Skin epidermis (tissue), 12 donors: ENCODE measurements around the gene PEX16.

ENCODE experiments used
- H3K27ac ChIP-seq, 21 experiments: fragments of 200-600 bp; sonication (generic) in 11 of 21; one replicate each; pipeline ENCODE4 v1.5.0; 2020; ENCODE audit warnings: mild to moderate bottlenecking in 3 of 21, inconsistent platforms in 2 of 21, moderate library complexity in 2 of 21
- H3K4me3 ChIP-seq, 7 experiments: fragments of 200-600 bp; sonication (generic) in 2 of 7; one replicate each; pipeline ENCODE4 v1.5.0; 2020; ENCODE audit warnings: inconsistent platforms in 2 of 7, mild to moderate bottlenecking in 2 of 7, moderate library complexity in 1 of 7

Gene PEX16

GRCh38 chr11:45917623-45918330 is at the start of gene PEX16:
Gene PEX16 (minus strand): TSS chr11:45917877. CDS start chr11:45917811, 66 bp downstream.
- peak within 1 kb of the TSS; percentile 66 to 94 (median 78) for H3K4me3 ChIP-seq
- peak within 1 kb of the TSS; percentile 71 to 94 (median 89) for H3K27ac ChIP-seq

GRCh38 chr11:45964911-45965389 is 47.3 kb upstream of the PEX16 start:
- no peak overlapping the region for H3K4me3 ChIP-seq
- peak overlapping the region in 4 of 21 experiments; percentile 23 to 64 (median 40) for H3K27ac ChIP-seq

DNA sequence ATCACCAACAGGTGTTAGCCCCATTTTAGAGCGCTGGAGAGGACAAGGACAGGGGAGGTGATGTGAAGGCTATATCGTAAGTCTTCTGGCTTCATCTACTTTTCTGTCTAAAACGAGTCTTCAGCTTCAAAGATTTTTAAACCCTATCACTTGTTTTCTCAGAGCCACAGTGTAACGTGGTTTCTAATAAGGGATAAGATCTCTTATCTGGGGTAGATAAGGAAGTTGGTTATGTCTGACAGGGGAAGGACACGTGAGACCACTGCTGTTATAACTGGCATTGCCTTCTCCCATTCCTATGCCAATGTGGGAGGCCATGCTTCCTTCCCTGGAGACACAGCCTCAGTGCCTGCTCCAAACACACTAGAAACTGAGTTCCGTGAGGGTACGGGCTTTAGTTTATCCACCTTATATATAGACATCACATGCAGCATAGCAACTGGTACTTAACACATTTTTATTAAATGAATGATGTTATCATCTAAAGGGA is 44.1 kb upstream of the PEX16 start:
- Histone ChIP-seq H3K4me3 (no peak overlapping the region), H3K27ac (peak overlapping the region in 1 of 21 experiments; percentile 25)

DNA sequence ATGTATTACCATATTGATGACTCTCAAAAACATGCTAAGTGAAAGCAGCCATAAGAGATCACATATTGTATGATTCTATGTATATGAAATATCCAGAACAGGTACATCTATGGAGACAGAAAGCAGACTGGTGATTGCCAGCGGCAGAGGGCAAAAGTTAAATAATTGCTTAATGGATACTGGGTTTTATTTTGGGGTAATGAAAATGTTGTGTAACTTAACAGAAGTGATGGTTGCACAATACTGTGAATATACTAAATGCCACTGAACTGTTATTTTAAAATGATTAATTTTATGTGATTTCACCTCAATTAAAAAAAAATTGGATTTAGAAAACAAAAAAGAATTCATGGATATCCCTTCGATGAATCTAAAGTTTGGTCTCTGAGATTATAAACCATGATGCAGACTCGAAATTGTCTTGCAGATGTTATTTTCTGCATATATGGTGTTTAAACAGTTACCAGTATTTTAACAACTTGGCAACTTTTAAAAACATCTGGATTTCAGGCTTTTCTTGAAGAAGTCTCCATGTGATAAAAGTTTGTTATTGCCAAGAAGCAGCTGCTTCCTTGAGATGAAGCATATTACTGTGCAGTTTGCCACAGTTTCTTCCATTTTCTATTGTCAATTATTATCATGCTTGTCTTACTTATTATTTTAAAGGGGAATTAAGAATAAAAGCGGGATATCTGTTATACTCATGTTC is 42.9 kb upstream of the PEX16 start:
- no peak overlapping the region for H3K4me3 ChIP-seq
- peak overlapping the region in 2 of 21 experiments; percentile 11 to 25 for H3K27ac ChIP-seq

GRCh38 chr11:45959851-45960250 is 42.2 kb upstream of the PEX16 start:
- Histone ChIP-seq H3K4me3 (no peak overlapping the region), H3K27ac (peak overlapping the region in 1 of 21 experiments; percentile 10)

GRCh38 chr11:45949992-45950407 is 32.3 kb upstream of the PEX16 start:
- Histone ChIP-seq H3K4me3 (no peak overlapping the region), H3K27ac (peak overlapping the region in 1 of 21 experiments; percentile 3)

DNA sequence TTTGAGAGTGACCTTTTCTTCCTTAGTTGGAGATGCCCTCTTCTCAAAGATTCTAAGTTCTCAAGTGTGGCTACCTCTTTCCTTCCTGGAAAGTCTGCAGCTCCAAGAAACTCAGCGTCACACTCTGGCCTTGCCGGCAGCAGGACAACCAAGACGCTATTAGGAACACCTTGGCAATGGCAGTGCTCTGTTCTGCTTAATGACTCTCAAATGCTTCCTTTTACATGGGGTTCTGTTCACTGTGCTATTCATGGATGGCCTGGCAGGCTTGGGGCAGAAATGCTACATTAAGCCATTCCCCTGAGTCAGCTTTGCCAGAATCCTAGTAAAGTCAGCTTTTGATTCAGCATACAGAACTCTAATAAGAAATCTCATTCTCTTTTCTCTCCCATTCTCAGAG is 30.7 kb upstream of the PEX16 start:
- no peak overlapping the region for H3K4me3 ChIP-seq
- H3K27ac ChIP-seq = no peak overlapping the region

DNA sequence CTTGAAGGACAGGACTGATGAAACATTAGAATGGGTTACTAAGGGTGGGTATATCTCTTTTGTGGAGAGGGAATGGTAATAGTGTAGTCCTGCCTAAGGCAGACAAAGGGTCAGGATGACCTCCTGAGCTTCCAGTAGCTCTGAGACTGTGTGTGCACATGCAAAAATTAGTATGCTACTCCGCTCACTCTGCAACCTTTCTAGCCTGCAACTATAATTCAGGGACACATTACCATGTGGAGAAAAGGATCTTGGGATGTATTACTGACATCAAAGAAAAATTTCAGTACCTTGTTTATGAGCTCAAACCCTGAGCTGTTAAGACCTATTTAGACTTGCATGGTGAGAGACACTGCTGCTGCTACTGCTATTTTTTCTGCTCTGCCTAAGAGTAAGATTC is 30.2 kb upstream of the PEX16 start:
- Histone ChIP-seq H3K4me3 (no peak overlapping the region), H3K27ac (no peak overlapping the region)

DNA sequence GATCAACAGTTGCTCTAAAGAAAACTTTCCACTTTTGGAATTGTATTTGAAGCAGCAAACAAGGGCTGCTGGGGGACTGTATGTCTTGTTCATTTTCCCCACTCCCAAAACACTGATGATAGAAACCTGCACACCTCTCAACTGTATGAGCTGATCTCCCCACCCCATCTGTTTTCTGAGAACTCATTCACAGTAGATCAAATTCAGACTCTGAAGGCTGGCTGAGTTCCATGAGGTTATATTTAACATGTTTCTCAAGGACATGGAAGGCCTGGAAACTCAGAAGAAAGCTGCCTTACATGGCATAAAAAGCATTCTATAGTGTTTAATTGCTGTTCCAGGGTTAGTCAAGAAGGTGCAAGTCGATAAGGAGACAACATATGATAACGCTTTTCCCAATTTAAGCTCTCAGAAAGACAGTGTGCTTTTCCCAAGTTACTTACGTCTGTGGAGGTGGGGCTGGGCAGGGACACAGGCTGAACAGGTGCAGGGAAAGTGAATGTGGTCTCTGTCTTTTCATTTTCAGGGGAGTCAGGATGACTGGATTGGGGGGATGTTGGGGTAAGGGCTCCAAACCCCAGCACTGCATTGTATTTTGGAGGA is 27.8 kb upstream of the PEX16 start:
- H3K27ac ChIP-seq = no peak overlapping the region
- no peak overlapping the region for H3K4me3 ChIP-seq

DNA sequence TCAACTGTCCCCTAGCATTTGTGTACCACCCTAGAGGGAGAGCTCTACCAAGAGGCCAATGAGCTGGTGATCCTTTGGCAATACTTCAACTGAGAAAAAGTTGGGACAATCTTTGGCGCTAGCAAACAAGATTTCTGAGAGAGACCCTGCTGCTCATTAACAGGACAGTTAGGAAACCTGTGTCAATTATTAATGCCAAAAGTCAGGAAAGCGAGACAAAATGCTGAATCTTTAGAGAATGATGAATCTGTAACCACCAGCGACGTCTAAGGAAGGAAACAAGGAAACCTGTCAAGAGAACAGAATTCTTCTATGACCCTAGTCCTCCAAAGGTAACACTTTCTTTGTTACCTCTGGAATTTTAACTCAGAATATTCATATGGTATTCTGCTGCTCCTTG is 24.7 kb upstream of the PEX16 start:
- no peak overlapping the region for H3K27ac ChIP-seq

DNA sequence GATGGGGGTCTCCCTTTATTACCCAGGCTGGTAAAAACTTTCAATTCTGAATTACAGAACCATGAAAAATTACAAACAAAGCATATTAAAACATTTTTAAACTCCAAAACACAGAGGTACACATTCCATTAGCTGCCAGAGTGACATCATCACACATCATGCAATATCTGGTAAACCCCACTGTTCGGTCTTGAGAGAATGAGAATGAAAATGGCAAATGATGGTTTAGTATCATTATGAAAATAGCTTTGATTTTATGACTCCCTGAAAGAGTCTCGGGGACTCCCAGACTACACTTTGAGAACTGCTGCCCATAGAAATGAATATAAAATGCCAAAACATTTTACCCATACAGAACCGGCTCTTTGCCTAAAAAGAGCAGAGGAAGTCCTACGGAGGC is 23.6 kb upstream of the PEX16 start:
- no peak overlapping the region for H3K27ac ChIP-seq
- no peak overlapping the region for H3K4me3 ChIP-seq

More for the DNA sequence above, 24.7 kb upstream of the PEX16 start:
- no peak overlapping the region for H3K4me3 ChIP-seq

DNA sequence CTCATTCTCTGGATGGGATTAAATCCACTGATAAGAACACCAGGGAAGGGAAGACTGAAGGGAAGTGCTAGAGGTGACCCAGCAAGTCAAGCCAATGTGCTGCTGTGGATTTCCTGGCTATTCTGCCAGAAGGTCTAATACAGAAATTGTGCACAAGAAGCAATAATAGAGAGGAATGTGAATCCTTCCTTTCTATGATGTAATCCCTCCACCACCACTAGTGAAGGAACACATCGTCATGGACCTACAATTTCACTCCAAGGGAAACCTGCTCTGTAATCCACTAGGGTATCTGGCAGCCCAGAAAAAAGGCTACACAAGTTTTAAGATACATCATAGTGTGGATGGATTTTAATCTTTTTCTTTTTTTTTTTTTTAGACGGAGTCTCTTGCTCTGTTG is 22.2 kb upstream of the PEX16 start:
- Histone ChIP-seq H3K27ac (no peak overlapping the region), H3K4me3 (no peak overlapping the region)

DNA sequence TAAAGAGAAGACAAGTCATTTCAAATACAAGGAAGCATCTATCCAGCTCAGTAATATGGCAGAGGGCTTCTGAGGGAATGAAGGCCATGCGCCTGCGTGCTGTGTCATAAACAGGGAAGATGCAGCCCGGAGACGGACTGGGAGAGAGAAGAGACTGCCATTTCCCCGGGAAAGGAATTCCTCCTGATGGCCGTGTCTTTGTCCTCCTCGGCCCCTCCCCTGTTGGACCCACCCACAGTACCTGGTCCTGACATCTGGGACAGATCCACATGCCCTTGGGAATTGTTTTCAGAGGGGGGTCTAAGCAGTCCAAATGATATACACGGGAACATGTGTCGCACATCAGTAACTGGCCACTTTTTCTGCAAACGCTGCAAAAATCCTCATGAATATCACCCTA is 20.2 kb upstream of the PEX16 start:
- H3K27ac ChIP-seq = no peak overlapping the region
- H3K4me3 ChIP-seq = no peak overlapping the region

DNA sequence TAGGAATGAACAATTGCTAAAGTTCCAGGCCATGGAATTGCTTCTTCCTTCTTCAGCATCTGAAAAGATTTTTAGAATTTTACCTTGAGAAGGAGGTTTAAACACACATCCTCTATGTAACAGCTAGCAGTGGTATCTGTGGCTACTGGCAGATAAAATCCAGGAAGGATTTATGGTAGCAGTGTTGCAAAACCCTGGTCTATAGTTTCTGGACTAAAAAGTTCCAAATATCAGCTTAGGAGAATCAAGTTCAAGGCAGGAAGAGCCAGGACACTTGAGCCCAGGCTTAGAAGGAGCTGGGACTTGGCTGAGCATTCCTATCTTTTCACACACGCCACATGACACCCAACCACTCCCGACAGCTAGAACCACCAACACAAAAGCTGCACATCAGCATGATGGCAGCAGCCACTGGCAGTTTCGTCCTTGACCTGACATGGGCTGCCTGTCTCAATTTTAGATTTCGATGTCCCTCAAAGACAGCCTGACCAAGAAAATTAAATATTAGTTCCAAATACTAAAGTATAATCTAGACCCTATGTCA is 18.9 kb upstream of the PEX16 start:
- Histone ChIP-seq H3K27ac (no peak overlapping the region), H3K4me3 (no peak overlapping the region)

- no peak overlapping the region for H3K4me3 ChIP-seq
- H3K27ac ChIP-seq = peak overlapping the region in 5 of 21 experiments; percentile 8 to 86 (median 48)
Measured at GRCh38 chr11:45935349-45936064, 17.8 kb upstream of the PEX16 start.

DNA sequence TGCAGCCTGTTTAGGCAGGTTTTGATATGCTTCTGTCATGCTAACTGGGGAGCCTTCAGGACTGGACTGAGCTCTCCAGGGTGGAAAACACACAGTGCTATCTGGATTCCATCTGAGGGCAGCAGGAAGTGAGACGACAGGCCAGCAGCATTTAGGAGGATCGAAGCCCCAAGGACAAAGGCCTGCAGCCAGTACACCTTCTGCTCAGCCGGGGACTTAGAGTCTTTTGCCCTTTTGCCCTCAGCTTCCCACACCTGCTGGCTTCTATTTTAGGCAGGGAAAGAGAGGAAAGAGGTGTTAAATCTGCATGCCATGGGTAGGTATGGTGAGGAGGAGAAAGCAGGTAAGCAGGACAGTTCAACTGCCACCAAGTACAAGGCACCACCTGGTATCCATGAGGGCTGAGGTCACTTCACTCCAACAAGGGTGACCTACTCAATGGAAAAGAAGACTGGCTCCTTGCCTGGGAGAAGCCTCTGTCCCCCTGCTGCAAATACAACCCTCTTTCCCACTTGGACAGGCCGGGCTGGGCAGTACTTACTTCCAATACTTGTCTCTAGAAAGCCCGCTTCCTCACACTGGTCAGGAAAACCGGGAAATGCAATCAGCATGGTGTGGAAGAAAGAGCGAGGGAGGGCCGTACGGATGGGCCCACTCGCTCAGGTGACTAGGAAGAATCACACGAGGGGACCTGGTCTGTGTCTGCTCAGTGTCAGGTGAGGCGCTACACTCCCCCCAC is 17.1 kb upstream of the PEX16 start:
- H3K27ac ChIP-seq = peak overlapping the region in 9 of 21 experiments; percentile 8 to 94 (median 56)
- H3K4me3 ChIP-seq = no peak overlapping the region

DNA sequence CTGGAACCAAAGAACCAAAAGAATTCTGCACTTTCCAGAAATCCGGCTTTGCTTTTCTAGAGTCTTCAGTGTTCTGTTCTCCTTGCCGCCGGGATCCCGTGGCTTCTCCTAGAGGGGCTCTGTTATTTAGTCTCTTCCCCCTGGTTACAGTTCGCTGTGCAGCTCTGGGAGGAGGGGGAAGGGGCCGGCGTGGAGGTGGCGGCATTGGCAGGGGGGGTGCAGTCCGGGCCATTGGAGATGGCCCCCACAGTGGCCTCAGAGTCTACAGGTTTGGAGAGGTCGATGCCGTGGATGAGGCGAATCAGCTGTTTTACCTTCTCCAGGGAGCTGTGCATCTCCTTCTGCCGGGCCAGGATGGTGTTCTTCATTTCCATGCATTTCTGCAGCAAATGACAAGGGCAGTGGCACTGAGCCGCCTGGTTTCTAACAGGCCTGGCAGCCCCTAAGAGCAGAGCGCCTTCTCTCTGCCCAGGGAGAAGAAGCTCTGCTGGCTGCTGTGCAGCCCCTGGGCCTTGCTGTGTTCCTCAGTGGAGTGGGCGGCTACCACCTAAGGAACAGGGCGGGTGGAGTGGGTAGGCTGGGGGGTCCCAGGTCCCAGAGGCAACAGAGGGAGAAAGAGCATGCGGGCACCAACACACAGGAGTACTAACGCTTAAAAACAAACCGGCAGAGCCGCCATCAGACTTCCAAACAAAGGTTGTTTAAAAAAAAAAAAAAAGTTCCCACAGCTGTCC is 16.3 kb upstream of the PEX16 start:
- H3K27ac ChIP-seq = peak overlapping the region in 9 of 21 experiments; percentile 11 to 94 (median 77)
- H3K4me3 ChIP-seq = no peak overlapping the region
